ENCODE results near the gene AP4S1. TPM values are rescaled to one million over a fixed set of nuclear protein-coding genes. Genes with fewer than 3 reads are reported as not detected.

Gene AP4S1
- total RNA-seq, 1 donor = 5.6 TPM

- H3K4me3 ChIP-seq (ENCODE audit: low read depth, low read length) = no peak overlapping the region
- no peak for TF ChIP-seq CTCF (IDR thresholded peaks at IDR 0.05; ENCODE audit: insufficient read depth, low read depth, low read length)
- peak; percentile 84 for DNase-seq (ENCODE audit: low read depth)
Measured at GRCh38 chr14:31096255-31096654, 70.8 kb downstream of the AP4S1 start.

DNA sequence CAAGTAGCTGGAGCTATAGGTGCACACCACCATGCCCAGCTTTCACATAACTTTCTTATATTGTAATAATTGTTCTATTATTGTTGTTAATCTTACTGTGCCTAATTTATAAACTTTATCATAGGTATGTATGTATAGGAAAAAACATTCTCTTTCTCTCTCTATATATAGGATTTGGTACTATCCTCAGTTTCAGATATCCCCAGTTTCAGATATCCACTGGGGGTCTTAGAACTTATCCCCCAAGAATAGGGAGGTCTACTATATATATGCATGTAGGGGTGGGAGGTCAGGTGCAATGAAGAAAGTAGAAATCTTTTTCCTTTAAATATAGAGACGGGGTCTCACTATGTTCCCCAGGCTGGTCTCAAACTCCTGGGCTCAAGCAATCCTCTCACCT lies 71.6 kb downstream of the AP4S1 start:
- DNase-seq (ENCODE audit: low read depth) = no peak
- no peak overlapping the region for H3K4me3 ChIP-seq (ENCODE audit: low read depth, low read length)

GRCh38 chr14:31106768-31107167 lies 81.3 kb downstream of the AP4S1 start:
- no peak for TF ChIP-seq CTCF (IDR thresholded peaks at IDR 0.05; ENCODE audit: insufficient read depth, low read depth, low read length)
- no peak overlapping the region for H3K4me3 ChIP-seq (ENCODE audit: low read depth, low read length)
- peak; percentile 18 for DNase-seq (ENCODE audit: low read depth)

More for the DNA sequence above, 71.6 kb downstream of the AP4S1 start:
- TF ChIP-seq CTCF (IDR thresholded peaks at IDR 0.05; ENCODE audit: insufficient read depth, low read depth, low read length) = no peak

DNA sequence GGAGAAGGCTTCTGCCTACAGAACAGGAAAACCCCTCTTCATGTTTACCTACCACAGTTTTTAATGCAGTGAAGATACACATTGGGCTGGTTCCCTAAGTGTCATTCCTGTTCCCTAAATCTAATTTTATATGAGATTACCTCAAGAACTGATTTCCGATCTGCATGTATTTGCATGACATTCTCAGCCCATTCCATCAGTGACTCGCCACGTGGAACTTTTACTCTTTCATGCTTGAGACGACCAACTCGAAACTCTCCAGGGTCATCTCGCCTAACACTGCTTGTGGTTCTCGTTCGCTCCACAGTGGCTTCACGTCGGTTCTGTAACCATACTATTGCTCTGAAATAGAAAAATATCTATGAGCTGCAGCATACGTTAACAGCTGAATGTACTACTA lies 83.8 kb downstream of the AP4S1 start:
- no peak for TF ChIP-seq CTCF (IDR thresholded peaks at IDR 0.05; ENCODE audit: insufficient read depth, low read depth, low read length)
- no peak overlapping the region for H3K4me3 ChIP-seq (ENCODE audit: low read depth, low read length)
- no peak for DNase-seq (ENCODE audit: low read depth)

GRCh38 chr14:31110872-31111271 lies 85.4 kb downstream of the AP4S1 start:
- no peak for TF ChIP-seq CTCF (IDR thresholded peaks at IDR 0.05; ENCODE audit: insufficient read depth, low read depth, low read length)
- H3K4me3 ChIP-seq (ENCODE audit: low read depth, low read length) = no peak overlapping the region
- DNase-seq (ENCODE audit: low read depth) = peak; percentile 61

- TF ChIP-seq CTCF (IDR thresholded peaks at IDR 0.05; ENCODE audit: insufficient read depth, low read depth, low read length) = no peak
- no peak for DNase-seq (ENCODE audit: low read depth)
- no peak overlapping the region for H3K4me3 ChIP-seq (ENCODE audit: low read depth, low read length)
Measured at GRCh38 chr14:31113794-31114193, 88.3 kb downstream of the AP4S1 start.

GRCh38 chr14:31118892-31119291 lies 93.4 kb downstream of the AP4S1 start:
- no peak for TF ChIP-seq CTCF (IDR thresholded peaks at IDR 0.05; ENCODE audit: insufficient read depth, low read depth, low read length)
- peak; percentile 20 for DNase-seq (ENCODE audit: low read depth)
- no peak overlapping the region for H3K4me3 ChIP-seq (ENCODE audit: low read depth, low read length)
